CD8-positive, alpha-beta memory T cell (primary cell): ENCODE measurements around the gene TCHHL1. TPM values are rescaled to one million over a fixed set of nuclear protein-coding genes. Genes with fewer than 3 reads are reported as not detected.
"Not testable (repeated sequence)": the region's sequence is repeated elsewhere in the genome, so short reads cannot be mapped to it uniquely, and the experiment has no call there.

Experiments
- CTCF ChIA-PET: fragments of 350-600 bp; sonication (Branson Sonifier 250); formaldehyde crosslinking; loops from one replicate; lab custom pipeline; 2021; ENCODE audit warnings: antibody characterized with exemption; lab: Charles Lee
- POLR2A ChIA-PET: fragments of 350-600 bp; sonication (Branson Sonifier 250); formaldehyde crosslinking; loops from one replicate; lab custom pipeline; 2021; ENCODE audit warnings: antibody characterized with exemption; lab: Charles Lee
- DNase-seq, 5 donors: peaks; one replicate each; pipeline versions ENCODE4 v3.0.0 to v3.0.0-alpha.2; 2020 to 2022; ENCODE audit warnings: mixed read lengths in 1 of 5
- H3K27ac ChIP-seq: one replicate; pipeline ENCODE4 v1.7.0; 2013; ENCODE audit warnings: low read depth, mild to moderate bottlenecking, low read length, moderate library complexity
- H3K27me3 ChIP-seq: 2 replicates; pipeline ENCODE4 v1.7.0; 2013; ENCODE audit warnings: low read length, mild to moderate bottlenecking; ENCODE audit not compliant: insufficient read depth, poor library complexity, severe bottlenecking
- H3K36me3 ChIP-seq: 2 replicates; pipeline ENCODE4 v1.7.0; 2013; ENCODE audit warnings: mild to moderate bottlenecking, low read length, moderate library complexity; ENCODE audit not compliant: insufficient read depth
- H3K4me1 ChIP-seq: 2 replicates; pipeline ENCODE4 v1.7.0; 2013; ENCODE audit warnings: mild to moderate bottlenecking, low read length, moderate library complexity; ENCODE audit not compliant: insufficient read depth
- H3K4me3 ChIP-seq: 2 replicates; pipeline ENCODE4 v1.7.0; 2013; ENCODE audit warnings: mild to moderate bottlenecking, low read length
- H3K9me3 ChIP-seq: 2 replicates; pipeline ENCODE4 v1.7.0; 2013; ENCODE audit warnings: mild to moderate bottlenecking, low read length
- H3K27ac Mint-ChIP-seq, 8 donors: one replicate each; pipeline ENCODE4 v1.8.0; 2020 to 2021; ENCODE audit warnings: mixed read lengths in 8 of 8, mild to moderate bottlenecking in 6 of 8, inconsistent platforms in 3 of 8, moderate library complexity in 3 of 8
- H3K27me3 Mint-ChIP-seq, 2 donors: one replicate each; pipeline ENCODE4 v1.8.0; 2020 to 2021; ENCODE audit warnings: mixed read lengths in 2 of 2, mild to moderate bottlenecking in 1 of 2, moderate library complexity in 1 of 2
- H3K36me3 Mint-ChIP-seq, 3 donors: one replicate each; pipeline ENCODE4 v1.8.0; 2020 to 2021; ENCODE audit warnings: mixed read lengths in 3 of 3, inconsistent platforms in 1 of 3, mild to moderate bottlenecking in 1 of 3
- H3K4me1 Mint-ChIP-seq, 3 donors: one replicate each; pipeline ENCODE4 v1.8.0; 2020 to 2021; ENCODE audit warnings: mixed read lengths in 3 of 3, inconsistent platforms in 1 of 3, mild to moderate bottlenecking in 1 of 3
- H3K4me3 Mint-ChIP-seq, 7 donors: one replicate each; pipeline ENCODE4 v1.8.0; 2020 to 2021; ENCODE audit warnings: mixed read lengths in 7 of 7, mild to moderate bottlenecking in 6 of 7, moderate library complexity in 4 of 7, inconsistent platforms in 2 of 7
- H3K9me3 Mint-ChIP-seq, 5 donors: one replicate each; pipeline ENCODE4 v1.8.0; 2020 to 2022; ENCODE audit warnings: mixed read lengths in 5 of 5, mild to moderate bottlenecking in 3 of 5, moderate library complexity in 2 of 5, inconsistent platforms in 1 of 5
- polyA plus RNA-seq: library from polyadenylated mRNA; unstranded; fragments of 300-500 nt; fragmentation: Illumina TruSeq; gene quantifications from one replicate; pipeline ENCODE4 v1.2.3, GENCODE V29; 2021
- total RNA-seq, 2 experiments: library from RNA; stranded (reverse); gene quantifications; one replicate each; pipeline ENCODE4 v1.2.3, GENCODE V29; 2021

The TCHHL1 gene
- total and polyA plus RNA-seq, 3 experiments from 2014 or later = not detected

DNA sequence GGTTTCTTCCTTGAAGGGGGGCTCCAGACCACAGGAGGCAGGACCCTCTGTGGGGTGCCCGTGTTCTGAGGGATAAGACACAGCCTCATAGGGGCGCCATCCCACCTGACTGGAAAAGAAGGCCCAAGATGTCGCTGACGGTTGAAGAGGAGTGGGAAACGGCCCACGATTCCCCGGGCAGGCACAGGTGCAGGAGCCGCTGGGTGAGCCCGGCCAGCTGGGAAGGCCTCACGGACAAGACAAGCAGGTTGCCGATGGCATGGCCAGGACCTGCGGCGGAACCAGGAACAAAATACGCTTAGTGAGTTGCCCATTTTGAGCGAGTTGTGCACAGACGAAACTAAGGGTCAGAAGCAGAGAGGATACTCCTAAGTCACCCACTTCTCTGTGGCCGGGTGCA lies 8.4 kb downstream of the TCHHL1 start:
- H3K9me3 Mint-ChIP-seq, H3K27ac Mint-ChIP-seq, H3K4me1 ChIP-seq, H3K4me1 Mint-ChIP-seq, H3K27me3 ChIP-seq, H3K9me3 ChIP-seq, POLR2A ChIA-PET, H3K36me3 Mint-ChIP-seq, H3K4me3 ChIP-seq, H3K27ac ChIP-seq, CTCF ChIA-PET, DNase-seq, H3K4me3 Mint-ChIP-seq, H3K36me3 ChIP-seq: not testable (repeated sequence)
- peaks cover 7 to 22% of the 10 kb centered on the region in 2 donors for H3K27me3 Mint-ChIP-seq

DNA sequence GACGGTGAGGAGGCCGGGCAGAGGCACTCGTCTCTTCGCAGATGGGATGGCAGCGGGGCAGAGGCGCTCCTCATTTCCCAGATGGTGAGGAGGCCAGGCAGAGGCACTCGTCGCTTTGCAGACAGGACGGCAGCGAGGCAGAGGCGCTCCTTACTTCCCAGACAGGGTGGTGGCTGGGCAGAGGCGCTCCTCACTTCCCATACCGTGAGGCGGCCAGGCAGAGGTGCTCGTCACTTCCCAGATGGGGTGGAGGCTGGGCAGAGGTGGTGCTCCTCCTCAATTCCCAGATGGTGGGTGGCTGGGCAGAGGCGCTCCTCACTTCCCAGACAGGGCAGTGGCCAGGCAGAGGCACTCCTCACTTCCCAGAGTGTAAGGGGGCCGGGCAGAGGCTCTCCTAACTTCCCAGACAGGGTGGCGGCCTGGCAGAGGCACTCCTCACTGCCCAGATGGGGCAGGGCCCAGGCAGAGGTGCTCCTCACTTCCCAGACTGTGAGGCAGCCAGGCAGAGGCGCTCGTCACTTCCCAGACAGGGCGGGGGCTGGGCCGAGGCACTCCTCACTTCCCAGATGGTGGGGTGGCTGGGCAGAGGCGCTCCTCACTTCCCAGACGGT lies 9.9 kb downstream of the TCHHL1 start:
- no peaks in the 10 kb centered on the region for H3K9me3 Mint-ChIP-seq
- no peaks in the 10 kb centered on the region for H3K4me1 Mint-ChIP-seq
- Histone ChIP-seq H3K27ac (no peak overlapping the region), H3K4me1 (no peaks in the 10 kb centered on the region), H3K9me3 (no peaks in the 10 kb centered on the region), H3K4me3 (no peak overlapping the region), H3K36me3 (no peaks in the 10 kb centered on the region), H3K27me3 (no peaks in the 10 kb centered on the region)
- ChIA-PET CTCF (no interaction called here), POLR2A (no interaction called here)
- H3K36me3 Mint-ChIP-seq = no peaks in the 10 kb centered on the region
- no peak overlapping the region for H3K4me3 Mint-ChIP-seq
- H3K27me3 Mint-ChIP-seq = peaks cover 7 to 26% of the 10 kb centered on the region in 2 donors
- no peak for DNase-seq
- no peak overlapping the region for H3K27ac Mint-ChIP-seq

DNA sequence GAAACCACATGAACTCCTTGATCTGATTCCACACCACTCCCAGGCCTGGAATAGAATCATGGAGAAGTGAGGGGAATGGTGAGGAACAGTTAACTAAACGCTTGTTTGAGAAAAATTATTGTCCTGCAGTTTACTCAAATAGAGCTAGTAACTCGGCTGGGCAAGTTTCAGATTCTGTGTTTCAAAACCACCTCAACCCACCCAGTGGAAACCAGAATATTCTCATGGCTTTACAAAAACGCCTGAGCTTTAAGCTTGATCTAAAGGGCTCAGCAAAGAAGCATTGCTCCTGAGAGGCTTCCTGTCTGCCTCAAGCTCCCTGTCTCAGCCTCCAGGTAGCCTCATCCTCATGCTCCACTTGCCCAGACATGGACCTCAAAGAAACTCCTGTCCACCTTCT lies 16.6 kb downstream of the TCHHL1 start:
- H3K4me3 ChIP-seq = no peak overlapping the region
- H3K27me3 ChIP-seq = no peaks in the 10 kb centered on the region
- ChIA-PET CTCF (no interaction called here), POLR2A (no interaction called here)
- DNase-seq = no peak
- Mint-ChIP-seq H3K27ac (no peak overlapping the region), H3K36me3 (no peaks in the 10 kb centered on the region), H3K9me3 (peaks cover 0 to 2% (median 0%) of the 10 kb centered on the region in 5 donors), H3K4me3 (no peak overlapping the region), H3K4me1 (no peaks in the 10 kb centered on the region), H3K27me3 (peaks cover 19 to 68% of the 10 kb centered on the region in 2 donors)
- H3K27ac ChIP-seq = no peak overlapping the region
- H3K36me3 ChIP-seq = no peaks in the 10 kb centered on the region
- H3K4me1 ChIP-seq = no peaks in the 10 kb centered on the region
- H3K9me3 ChIP-seq = no peaks in the 10 kb centered on the region

DNA sequence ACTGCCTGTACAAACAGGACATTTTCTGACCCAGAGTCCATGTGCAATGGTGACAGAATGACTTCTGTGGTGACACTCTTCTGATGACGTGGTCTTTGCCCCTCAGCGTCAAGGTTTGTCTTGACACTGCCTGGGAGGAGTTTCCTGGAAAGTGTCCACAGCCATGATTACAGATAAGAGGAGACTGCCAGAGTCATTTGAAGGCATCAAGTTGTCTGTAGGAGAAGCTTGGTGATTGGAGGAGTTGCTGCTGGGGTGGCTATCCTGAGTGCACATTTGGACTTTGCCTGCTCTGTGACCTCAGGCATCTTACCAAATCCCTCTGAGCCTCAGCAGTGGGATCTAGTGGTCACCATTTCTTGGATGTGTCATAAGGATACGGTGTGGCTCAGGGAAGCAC lies 17.7 kb downstream of the TCHHL1 start:
- no peak for DNase-seq
- H3K27me3 ChIP-seq = no peaks in the 10 kb centered on the region
- H3K4me3 Mint-ChIP-seq = no peak overlapping the region
- H3K9me3 ChIP-seq = no peaks in the 10 kb centered on the region
- no peak overlapping the region for H3K27ac Mint-ChIP-seq
- H3K4me1 ChIP-seq = no peaks in the 10 kb centered on the region
- no peak overlapping the region for H3K4me3 ChIP-seq
- H3K4me1 Mint-ChIP-seq = no peaks in the 10 kb centered on the region
- no peaks in the 10 kb centered on the region for H3K36me3 Mint-ChIP-seq
- H3K27me3 Mint-ChIP-seq = peaks cover 16 to 69% of the 10 kb centered on the region in 2 donors
- no peak overlapping the region for H3K27ac ChIP-seq
- POLR2A ChIA-PET = no interaction called here
- CTCF ChIA-PET = no interaction called here
- peaks cover 0 to 2% (median 0%) of the 10 kb centered on the region in 5 donors for H3K9me3 Mint-ChIP-seq
- H3K36me3 ChIP-seq = no peaks in the 10 kb centered on the region

DNA sequence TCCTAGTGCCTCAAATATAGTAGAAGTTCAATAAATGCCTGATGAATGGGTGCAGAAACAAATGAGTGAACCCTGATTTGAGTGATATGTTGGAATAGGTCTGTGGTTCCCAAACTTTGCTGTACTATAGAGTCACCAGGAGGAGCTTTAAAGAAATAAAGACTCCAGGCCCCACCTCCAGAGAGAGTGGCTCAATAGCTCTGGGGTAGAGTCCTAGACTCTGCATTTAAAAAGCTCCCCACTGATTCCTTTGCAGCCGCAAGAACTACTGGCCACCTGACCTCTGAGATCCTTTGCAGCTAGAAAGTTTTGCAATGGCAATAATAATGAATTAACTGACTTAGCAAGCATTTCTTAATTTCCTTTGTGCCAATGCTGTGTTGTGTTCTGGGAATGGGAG lies 20.9 kb downstream of the TCHHL1 start:
- Mint-ChIP-seq H3K27ac (no peak overlapping the region), H3K27me3 (peaks cover 20 to 71% of the 10 kb centered on the region in 2 donors), H3K4me3 (no peak overlapping the region), H3K9me3 (peaks cover 0 to 2% (median 0%) of the 10 kb centered on the region in 5 donors), H3K36me3 (peaks cover 0 to 1% (median 0%) of the 10 kb centered on the region in 3 donors), H3K4me1 (no peaks in the 10 kb centered on the region)
- H3K27me3 ChIP-seq = no peaks in the 10 kb centered on the region
- H3K4me3 ChIP-seq = no peak overlapping the region
- H3K27ac ChIP-seq = no peak overlapping the region
- H3K4me1 ChIP-seq = no peaks in the 10 kb centered on the region
- H3K36me3 ChIP-seq = no peaks in the 10 kb centered on the region
- POLR2A ChIA-PET = no interaction called here
- H3K9me3 ChIP-seq = no peaks in the 10 kb centered on the region
- no peak for DNase-seq
- CTCF ChIA-PET = no interaction called here

DNA sequence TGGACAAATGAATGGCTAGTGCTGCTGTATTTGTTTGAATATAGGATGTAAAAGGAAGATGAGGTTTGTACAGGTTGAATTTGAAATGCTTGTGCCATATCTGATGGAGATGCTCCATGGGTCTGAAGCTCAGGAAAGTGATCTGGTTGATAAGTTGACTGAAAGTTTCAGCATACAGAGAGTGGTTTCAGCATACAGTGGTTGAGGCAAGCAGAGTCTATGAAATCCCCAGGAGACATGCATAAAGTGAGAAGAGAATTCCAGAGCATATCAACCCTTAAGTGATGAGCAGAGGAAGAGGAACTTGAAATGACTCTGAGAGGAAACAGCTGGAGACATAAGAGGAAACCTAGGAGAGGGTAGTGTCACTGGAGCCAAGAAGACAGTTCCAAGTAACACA lies 21.7 kb downstream of the TCHHL1 start:
- no peaks in the 10 kb centered on the region for H3K9me3 ChIP-seq
- H3K27ac ChIP-seq = no peak overlapping the region
- ChIA-PET CTCF (no interaction called here), POLR2A (no interaction called here)
- Mint-ChIP-seq H3K9me3 (peaks cover 0 to 2% (median 0%) of the 10 kb centered on the region in 5 donors), H3K4me3 (no peak overlapping the region), H3K36me3 (peaks cover 0 to 1% (median 0%) of the 10 kb centered on the region in 3 donors), H3K27me3 (peaks cover 20 to 65% of the 10 kb centered on the region in 2 donors), H3K27ac (no peak overlapping the region), H3K4me1 (no peaks in the 10 kb centered on the region)
- no peak for DNase-seq
- H3K4me3 ChIP-seq = no peak overlapping the region
- H3K36me3 ChIP-seq = no peaks in the 10 kb centered on the region
- H3K4me1 ChIP-seq = no peaks in the 10 kb centered on the region
- H3K27me3 ChIP-seq = no peaks in the 10 kb centered on the region

DNA sequence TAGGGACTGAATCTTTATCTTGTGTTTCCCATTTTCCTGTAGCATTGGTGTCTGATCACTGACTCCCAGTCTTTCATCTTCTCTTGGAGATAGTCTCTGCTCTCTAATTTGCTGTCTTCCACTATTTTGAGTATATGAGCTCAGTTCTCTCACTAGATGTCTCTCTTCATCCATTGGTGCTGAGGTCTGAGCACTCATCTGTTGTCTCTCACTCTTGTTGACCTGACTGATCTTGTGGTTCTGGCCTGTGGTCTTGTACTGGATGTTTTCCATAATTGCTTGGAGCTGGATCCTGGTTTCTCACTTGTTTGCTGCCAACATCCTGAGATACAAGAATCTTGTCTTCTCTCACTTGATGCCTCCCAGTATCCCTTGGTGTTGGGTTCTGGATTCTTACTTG lies 26.9 kb downstream of the TCHHL1 start:
- Mint-ChIP-seq H3K36me3 (peaks cover 0 to 1% (median 0%) of the 10 kb centered on the region in 3 donors), H3K27me3 (peaks cover 11 to 30% of the 10 kb centered on the region in 2 donors), H3K9me3 (no peaks in the 10 kb centered on the region), H3K4me3 (no peak overlapping the region), H3K27ac (no peak overlapping the region), H3K4me1 (no peaks in the 10 kb centered on the region)
- H3K27me3 ChIP-seq = peaks cover 10% of the 10 kb centered on the region
- ChIA-PET CTCF (interaction anchor here (2.2 kb wide), 1 partner anchor 9 kb away, joined by 9 read pairs; no protein-coding TSS in a partner anchor), POLR2A (no interaction called here)
- no peaks in the 10 kb centered on the region for H3K9me3 ChIP-seq
- no peak overlapping the region for H3K27ac ChIP-seq
- no peaks in the 10 kb centered on the region for H3K4me1 ChIP-seq
- no peaks in the 10 kb centered on the region for H3K36me3 ChIP-seq
- no peak overlapping the region for H3K4me3 ChIP-seq
- DNase-seq = no peak

DNA sequence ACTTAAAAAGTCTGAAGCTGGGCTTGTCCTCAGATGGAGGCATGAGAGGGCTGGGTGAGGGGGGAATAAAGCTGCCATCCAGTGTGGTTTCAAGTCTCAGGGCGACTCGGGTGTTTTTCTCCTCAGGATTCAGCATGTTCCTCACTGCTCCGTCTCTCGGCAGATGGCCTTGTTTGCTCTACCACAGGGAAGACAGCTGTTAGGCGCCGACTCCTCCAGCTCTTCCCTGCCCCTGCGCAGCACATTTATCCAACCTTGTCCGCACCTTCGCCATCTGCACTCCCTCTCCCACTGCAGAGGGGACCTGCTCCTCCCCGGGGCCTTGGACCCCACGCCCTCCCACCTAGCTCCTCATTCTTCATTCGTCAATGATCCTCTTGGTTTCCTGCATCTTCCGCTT lies 35.5 kb downstream of the TCHHL1 start:
- Histone ChIP-seq H3K9me3 (no peaks in the 10 kb centered on the region), H3K27ac (no peak overlapping the region), H3K36me3 (no peaks in the 10 kb centered on the region), H3K27me3 (peaks cover 3% of the 10 kb centered on the region), H3K4me1 (peaks cover 6% of the 10 kb centered on the region), H3K4me3 (no peak overlapping the region)
- H3K4me1 Mint-ChIP-seq = peaks cover 5 to 11% (median 10%) of the 10 kb centered on the region in 3 donors
- H3K27me3 Mint-ChIP-seq = peaks cover 18 to 36% of the 10 kb centered on the region in 2 donors
- no peak overlapping the region for H3K27ac Mint-ChIP-seq
- ChIA-PET CTCF (interaction anchor here (0.7 to 8.1 kb wide), 10 partner anchors 8 to 406 kb away, joined by 3 to 143 read pairs (median 6); partner anchors contain the start of gene S100A11), POLR2A (no interaction called here)
- peaks cover 0 to 2% (median 0%) of the 10 kb centered on the region in 3 donors for H3K36me3 Mint-ChIP-seq
- no peak for DNase-seq
- no peak overlapping the region for H3K4me3 Mint-ChIP-seq
- H3K9me3 Mint-ChIP-seq = no peaks in the 10 kb centered on the region
